Measurements from ENCODE around the gene NFX1. TPM values are rescaled to one million over a fixed set of nuclear protein-coding genes. Genes with fewer than 3 reads are reported as not detected.

Gene NFX1
- total RNA-seq, 2 experiments from 2014 or later: 46.3 to 48.1 TPM

DNA sequence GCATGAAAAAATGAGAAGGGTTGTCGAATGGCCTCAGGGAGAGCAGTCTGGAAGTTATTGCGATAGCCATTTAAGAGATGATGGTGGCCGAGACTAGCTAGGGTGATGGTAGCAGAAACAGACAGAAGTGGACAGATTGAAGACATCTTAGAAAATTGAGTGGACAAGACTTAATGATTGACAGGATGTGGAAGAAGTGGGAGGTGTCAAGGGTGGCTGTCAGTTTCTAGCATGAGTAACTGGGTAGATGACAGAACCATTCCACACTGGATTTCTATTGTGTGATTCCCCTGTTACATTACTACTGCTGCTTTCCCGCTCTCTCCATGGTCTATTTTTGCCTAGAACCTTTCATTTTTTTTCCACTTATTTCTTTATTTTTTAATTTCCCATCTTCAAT is 12.8 kb upstream of the NFX1 start:
- Mint-ChIP-seq H3K36me3 (peaks cover 67% of the 10 kb centered on the region), H3K4me1 (peaks cover 17% of the 10 kb centered on the region), H3K4me3 (no peak overlapping the region), H3K27ac (no peak overlapping the region), H3K27me3 (no peaks in the 10 kb centered on the region), H3K9me3 (ENCODE audit: low read depth) (no peaks in the 10 kb centered on the region)
- DNase-seq: no peak
- CTCF ChIA-PET: interaction anchor here (1.1 to 1.6 kb wide), 2 partner anchors 10 to 97 kb away, joined by 3 to 8 read pairs; no protein-coding TSS in a partner anchor
- ATAC-seq: no peak

DNA sequence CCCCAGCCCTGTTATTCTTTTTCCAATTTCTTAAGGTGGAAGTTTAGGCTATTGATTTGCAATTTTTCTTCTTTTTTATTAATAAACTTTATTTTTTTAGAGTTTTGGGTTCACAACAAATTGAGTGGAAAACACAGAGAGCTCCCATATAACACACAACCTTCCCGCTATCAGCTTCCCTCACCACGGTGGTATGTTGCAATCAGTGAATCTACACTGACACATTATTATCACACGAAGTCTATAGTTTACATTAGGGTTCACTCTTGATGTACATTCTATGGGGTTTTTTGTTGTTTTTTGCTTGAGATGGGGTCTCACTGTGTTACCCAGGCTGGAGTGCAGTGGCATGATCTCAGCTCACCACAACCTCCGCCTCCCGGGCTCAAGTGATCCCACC is 4.8 kb upstream of the NFX1 start:
- DNase-seq (no peak), ATAC-seq (no peak)
- Mint-ChIP-seq H3K36me3 (peaks cover 37% of the 10 kb centered on the region), H3K9me3 (ENCODE audit: low read depth) (no peaks in the 10 kb centered on the region), H3K27ac (peak overlapping the region; percentile 47), H3K4me3 (no peak overlapping the region), H3K4me1 (peaks cover 22% of the 10 kb centered on the region), H3K27me3 (peaks cover 2% of the 10 kb centered on the region)
- CTCF ChIA-PET: interaction anchor here (1.6 to 3.0 kb wide), 2 partner anchors 18 to 129 kb away, joined by 5 to 11 read pairs; no protein-coding TSS in a partner anchor

DNA sequence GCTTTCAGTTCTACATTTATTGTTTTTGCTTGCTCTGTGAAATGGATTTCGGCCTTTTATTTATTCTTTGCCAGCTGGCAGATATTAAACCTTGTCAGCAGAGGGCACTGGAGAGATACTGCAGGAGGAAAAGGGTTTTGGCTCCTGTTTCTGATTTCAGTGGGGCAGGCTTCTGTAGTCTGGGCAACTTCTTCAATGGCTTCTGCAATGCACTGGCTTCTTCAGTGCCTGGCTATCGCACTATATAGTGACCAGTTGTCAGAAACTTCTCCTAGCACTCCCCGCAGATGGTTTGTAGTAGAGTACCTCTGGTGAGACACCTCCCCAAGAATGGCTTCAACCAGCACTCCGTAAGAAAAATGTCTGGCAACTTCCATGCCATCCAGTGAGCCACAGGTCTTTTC is 3.2 kb upstream of the NFX1 start:
- no peak for ATAC-seq
- H3K36me3 Mint-ChIP-seq: peaks cover 33% of the 10 kb centered on the region
- H3K4me1 Mint-ChIP-seq: peaks cover 35% of the 10 kb centered on the region
- DNase-seq: peak; percentile 73
- peak overlapping the region; percentile 79 for H3K27ac Mint-ChIP-seq
- peaks cover 2% of the 10 kb centered on the region for H3K27me3 Mint-ChIP-seq
- H3K4me3 Mint-ChIP-seq: no peak overlapping the region
- CTCF ChIA-PET: interaction anchor here (0.6 to 3.0 kb wide), 16 partner anchors 9 to 261 kb away, joined by 3 to 12 read pairs (median 6); partner anchors contain the start of genes NOL6 and SPINK4
- no peaks in the 10 kb centered on the region for H3K9me3 Mint-ChIP-seq (ENCODE audit: low read depth)

DNA sequence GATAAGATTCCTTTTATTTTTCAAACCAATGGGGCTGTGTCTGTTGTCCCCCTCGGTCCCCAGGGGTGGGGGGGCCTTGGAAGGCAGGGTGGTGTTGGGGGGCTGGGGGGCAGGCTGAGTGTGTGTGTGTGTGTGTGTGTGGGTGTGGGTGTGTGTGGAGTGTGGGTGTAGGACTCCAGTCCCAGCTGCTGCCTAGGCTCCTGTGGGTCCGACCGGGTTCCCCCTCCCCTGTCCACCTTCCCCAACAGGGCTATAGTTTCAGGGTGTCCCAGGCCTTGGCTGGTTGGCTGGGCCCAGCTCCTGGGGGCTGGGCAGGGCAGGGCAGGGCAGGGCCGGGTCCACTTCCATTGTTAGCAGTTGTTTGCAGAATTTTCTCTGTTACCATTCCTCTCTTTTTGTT is 2.1 kb upstream of the NFX1 start:
- no peak for DNase-seq
- Mint-ChIP-seq H3K27me3 (peaks cover 2% of the 10 kb centered on the region), H3K4me1 (peaks cover 45% of the 10 kb centered on the region), H3K36me3 (peaks cover 33% of the 10 kb centered on the region), H3K4me3 (no peak overlapping the region), H3K9me3 (ENCODE audit: low read depth) (no peaks in the 10 kb centered on the region), H3K27ac (peak overlapping the region; percentile 70)
- CTCF ChIA-PET: interaction anchor here (1.5 to 3.0 kb wide), 6 partner anchors 16 to 178 kb away, joined by 4 to 12 read pairs (median 9); no protein-coding TSS in a partner anchor
- no peak for ATAC-seq

DNA sequence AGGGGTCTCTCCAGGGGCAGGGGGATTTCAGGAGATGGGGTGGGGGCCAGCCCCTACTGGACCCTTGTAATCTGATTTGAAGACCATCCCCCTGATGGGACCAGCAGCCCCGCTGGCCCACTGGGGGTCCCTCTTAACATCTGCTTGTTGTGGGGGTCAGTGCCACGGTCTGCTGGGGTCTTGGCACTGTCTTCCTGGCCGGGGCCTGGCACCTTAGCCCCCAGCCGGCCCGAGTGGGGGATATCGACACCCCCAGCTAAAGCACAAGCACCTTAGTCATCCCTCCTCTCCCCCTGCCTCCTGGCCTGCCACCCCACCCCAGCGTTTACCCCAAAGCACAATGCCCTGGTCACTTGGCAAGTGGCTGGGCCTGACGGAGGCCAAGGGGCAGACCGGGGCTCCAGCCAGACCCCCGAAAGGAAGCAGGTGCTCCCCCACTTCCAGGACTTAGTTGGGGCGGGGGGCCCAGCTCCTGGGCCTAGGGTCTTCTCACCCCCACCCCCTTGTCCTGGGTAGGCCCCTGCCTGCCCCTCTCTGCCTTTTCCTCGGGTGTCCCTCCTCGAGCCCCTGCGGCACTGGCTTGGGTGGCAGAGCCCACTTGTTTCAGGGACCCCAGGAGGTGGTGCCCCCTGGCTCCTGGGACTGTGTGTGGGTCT is 1.4 kb upstream of the NFX1 start:
- no peak overlapping the region for H3K4me3 Mint-ChIP-seq
- no peak for DNase-seq
- ATAC-seq: no peak
- peaks cover 2% of the 10 kb centered on the region for H3K27me3 Mint-ChIP-seq
- no peaks in the 10 kb centered on the region for H3K9me3 Mint-ChIP-seq (ENCODE audit: low read depth)
- H3K36me3 Mint-ChIP-seq: peaks cover 36% of the 10 kb centered on the region
- H3K4me1 Mint-ChIP-seq: peaks cover 49% of the 10 kb centered on the region
- CTCF ChIA-PET: interaction anchor here (2.2 kb wide), 1 partner anchor 17 kb away, joined by 9 read pairs; no protein-coding TSS in a partner anchor
- H3K27ac Mint-ChIP-seq: peak overlapping the region; percentile 100

DNA sequence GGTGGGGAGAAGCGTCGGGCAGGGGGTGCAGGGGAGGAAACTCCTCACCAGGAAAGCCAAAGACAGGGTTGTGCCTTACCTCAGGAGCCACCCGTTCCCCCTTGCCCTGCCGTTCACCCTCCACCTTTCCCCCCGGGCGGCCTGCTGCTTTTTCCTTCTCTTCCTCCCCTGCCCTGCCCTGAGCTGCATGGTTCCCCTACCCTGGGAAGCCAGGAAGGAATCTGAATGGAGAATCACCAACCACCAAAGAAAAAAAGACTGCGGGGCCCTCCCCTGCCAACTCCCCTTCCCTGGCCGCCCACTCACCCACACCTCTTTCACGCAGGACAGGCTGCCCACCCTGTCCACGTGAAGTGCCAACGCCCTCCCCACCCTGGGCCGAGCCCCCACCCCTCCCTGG is 820 bp upstream of the NFX1 start:
- H3K27ac Mint-ChIP-seq: peak overlapping the region; percentile 100
- CTCF ChIA-PET: interaction anchor here (0.6 to 1.1 kb wide), 6 partner anchors 13 to 524 kb away, joined by 3 to 11 read pairs (median 4); partner anchors contain the start of genes BAG1 and CHMP5
- peak; percentile 48 for DNase-seq
- ATAC-seq: no peak
- peak overlapping the region; percentile 98 for H3K4me3 Mint-ChIP-seq
- no peaks in the 10 kb centered on the region for H3K9me3 Mint-ChIP-seq (ENCODE audit: low read depth)
- H3K36me3 Mint-ChIP-seq: peaks cover 40% of the 10 kb centered on the region
- H3K27me3 Mint-ChIP-seq: peaks cover 2% of the 10 kb centered on the region
- peaks cover 53% of the 10 kb centered on the region for H3K4me1 Mint-ChIP-seq

GRCh38 chr9:33289936-33290246 is 425 bp upstream of the NFX1 start:
- no peak for ATAC-seq
- no peaks in the 10 kb centered on the region for H3K9me3 Mint-ChIP-seq (ENCODE audit: low read depth)
- peaks cover 40% of the 10 kb centered on the region for H3K36me3 Mint-ChIP-seq
- peaks cover 57% of the 10 kb centered on the region for H3K4me1 Mint-ChIP-seq
- H3K27me3 Mint-ChIP-seq: peaks cover 2% of the 10 kb centered on the region
- DNase-seq: no peak
- peak overlapping the region; percentile 100 for H3K27ac Mint-ChIP-seq
- CTCF ChIA-PET: interaction anchor here (0.6 to 1.1 kb wide), 10 partner anchors 11 to 524 kb away, joined by 3 to 11 read pairs (median 3); partner anchors contain the start of genes BAG1 and CHMP5
- peak overlapping the region; percentile 98 for H3K4me3 Mint-ChIP-seq

DNA sequence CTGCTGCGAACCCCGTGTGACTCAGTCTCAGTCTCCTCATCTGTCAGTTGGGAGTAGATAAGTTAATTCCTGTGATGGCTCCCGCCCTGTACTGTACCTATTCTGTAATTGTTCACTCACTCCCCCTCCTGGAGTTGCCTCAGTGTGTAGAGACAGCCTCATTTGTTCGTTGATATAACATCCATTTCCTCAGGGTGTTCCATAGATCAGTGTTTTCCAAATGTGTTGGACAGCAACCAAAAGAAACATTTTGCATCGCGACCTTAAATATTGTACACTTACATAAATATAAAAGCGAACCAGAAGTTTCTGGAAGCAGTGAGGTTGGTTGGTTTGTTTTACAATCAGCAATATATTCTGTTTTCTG is 698 bp downstream of the NFX1 start:
- H3K4me3 Mint-ChIP-seq: peak overlapping the region; percentile 98
- DNase-seq: no peak
- peaks cover 62% of the 10 kb centered on the region for H3K4me1 Mint-ChIP-seq
- CTCF ChIA-PET: interaction anchor here (0.9 to 1.1 kb wide), 2 partner anchors 10 to 126 kb away, joined by 3 read pairs; no protein-coding TSS in a partner anchor
- peaks cover 2% of the 10 kb centered on the region for H3K27me3 Mint-ChIP-seq
- peak overlapping the region; percentile 100 for H3K27ac Mint-ChIP-seq
- peaks cover 44% of the 10 kb centered on the region for H3K36me3 Mint-ChIP-seq
- ATAC-seq: no peak
- no peaks in the 10 kb centered on the region for H3K9me3 Mint-ChIP-seq (ENCODE audit: low read depth)

DNA sequence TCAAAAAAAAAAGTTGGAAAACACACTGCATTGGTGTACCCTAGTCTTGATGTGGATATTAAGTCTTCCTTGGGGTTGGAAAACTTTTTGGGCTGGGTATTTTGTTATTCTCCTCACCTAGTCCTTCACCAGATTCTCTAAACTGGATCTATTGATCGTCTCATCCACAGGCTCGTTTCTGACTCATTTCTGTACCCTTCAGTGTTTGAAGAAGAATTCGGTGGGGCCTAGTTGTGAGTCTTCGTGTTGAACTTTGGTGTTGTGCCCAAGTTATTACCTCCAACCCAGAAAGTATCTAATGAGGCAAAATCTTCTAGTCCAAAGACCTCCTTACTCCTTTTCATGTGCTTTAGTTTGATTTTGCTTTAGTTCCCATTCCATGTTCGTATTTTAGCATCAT is 1.6 kb downstream of the NFX1 start:
- Mint-ChIP-seq H3K27ac (peak overlapping the region; percentile 100), H3K4me3 (peak overlapping the region; percentile 98), H3K9me3 (ENCODE audit: low read depth) (no peaks in the 10 kb centered on the region), H3K4me1 (peaks cover 64% of the 10 kb centered on the region), H3K36me3 (peaks cover 50% of the 10 kb centered on the region), H3K27me3 (peaks cover 2% of the 10 kb centered on the region)
- CTCF ChIA-PET: no interaction called here
- no peak for ATAC-seq
- no peak for DNase-seq

DNA sequence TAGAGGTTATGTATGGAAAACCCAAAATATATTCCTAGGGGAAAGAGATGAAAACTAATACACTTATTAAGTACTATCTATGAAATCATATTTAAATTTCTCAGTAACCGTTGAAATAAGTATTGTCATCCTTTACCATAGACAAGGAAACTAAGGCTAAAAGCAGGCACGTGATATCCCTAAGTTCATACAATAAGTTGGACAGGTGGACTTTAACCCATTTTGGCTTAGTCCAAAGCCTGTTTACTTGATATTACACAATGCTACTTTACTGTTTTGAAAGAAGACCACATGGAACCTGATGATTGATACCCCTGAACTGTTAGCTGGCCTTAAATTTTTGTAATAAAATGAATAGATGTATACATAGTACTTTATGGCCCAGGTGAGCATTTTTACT is 3.5 kb downstream of the NFX1 start:
- CTCF ChIA-PET: no interaction called here
- no peak for ATAC-seq
- H3K27ac Mint-ChIP-seq: peak overlapping the region; percentile 16

DNA sequence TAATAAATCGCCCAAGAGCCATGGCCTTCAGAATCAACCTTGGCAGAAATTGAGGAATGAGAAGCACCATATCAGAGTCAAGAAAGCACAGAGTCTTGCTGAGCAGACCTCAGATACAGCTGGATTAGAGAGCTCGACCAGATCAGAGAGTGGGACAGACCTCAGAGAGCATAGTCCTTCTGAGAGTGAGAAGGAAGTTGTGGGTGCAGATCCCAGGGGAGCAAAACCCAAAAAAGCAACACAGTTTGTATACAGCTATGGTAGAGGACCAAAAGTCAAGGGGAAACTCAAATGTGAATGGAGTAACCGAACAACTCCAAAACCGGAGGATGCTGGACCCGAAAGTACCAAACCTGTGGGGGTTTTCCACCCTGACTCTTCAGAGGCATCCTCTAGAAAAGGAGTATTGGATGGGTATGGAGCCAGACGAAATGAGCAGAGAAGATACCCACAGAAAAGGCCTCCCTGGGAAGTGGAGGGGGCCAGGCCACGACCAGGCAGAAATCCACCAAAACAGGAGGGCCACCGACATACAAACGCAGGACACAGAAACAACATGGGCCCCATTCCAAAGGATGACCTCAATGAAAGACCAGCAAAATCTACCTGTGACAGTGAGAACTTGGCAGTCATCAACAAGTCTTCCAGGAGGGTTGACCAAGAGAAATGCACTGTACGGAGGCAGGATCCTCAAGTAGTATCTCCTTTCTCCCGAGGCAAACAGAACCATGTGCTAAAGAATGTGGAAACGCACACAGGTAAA is 4.5 kb downstream of the NFX1 start:
- H3K36me3 Mint-ChIP-seq: peaks cover 74% of the 10 kb centered on the region
- ATAC-seq: no peak
- no peak for DNase-seq
- H3K27me3 Mint-ChIP-seq: peaks cover 2% of the 10 kb centered on the region
- no peak overlapping the region for H3K4me3 Mint-ChIP-seq
- peak overlapping the region; percentile 56 for H3K27ac Mint-ChIP-seq
- peaks cover 82% of the 10 kb centered on the region for H3K4me1 Mint-ChIP-seq
- H3K9me3 Mint-ChIP-seq (ENCODE audit: low read depth): no peaks in the 10 kb centered on the region
- CTCF ChIA-PET: no interaction called here

More for the DNA sequence above, 3.5 kb downstream of the NFX1 start:
- Mint-ChIP-seq H3K4me3 (no peak overlapping the region), H3K27me3 (peaks cover 2% of the 10 kb centered on the region), H3K9me3 (ENCODE audit: low read depth) (no peaks in the 10 kb centered on the region), H3K36me3 (peaks cover 64% of the 10 kb centered on the region), H3K4me1 (peaks cover 75% of the 10 kb centered on the region)
- no peak for DNase-seq

DNA sequence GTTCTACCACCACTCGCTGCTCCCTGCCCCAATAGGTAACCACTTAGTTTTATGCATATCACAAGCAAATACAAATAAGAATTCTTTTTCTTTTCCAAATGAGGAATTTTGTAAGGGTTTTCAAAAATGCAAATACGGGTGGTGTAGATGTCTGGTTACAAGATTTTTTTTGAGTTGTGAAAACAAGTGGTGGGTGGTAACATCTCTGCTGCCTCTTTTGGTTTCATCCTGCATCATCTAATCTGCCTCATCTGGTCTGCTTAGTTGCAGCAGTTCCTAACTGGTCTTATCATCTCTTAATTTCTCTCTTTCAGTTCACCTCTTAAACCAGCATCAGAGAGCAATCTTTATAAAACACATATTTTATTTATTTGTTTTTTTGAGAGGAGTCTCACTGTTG is 5.3 kb downstream of the NFX1 start:
- CTCF ChIA-PET: interaction anchor here (2.1 kb wide), 1 partner anchor 9 kb away, joined by 4 read pairs; no protein-coding TSS in a partner anchor
- Mint-ChIP-seq H3K4me3 (peak overlapping the region; percentile 10), H3K27me3 (no peaks in the 10 kb centered on the region), H3K36me3 (peaks cover 72% of the 10 kb centered on the region), H3K4me1 (peaks cover 84% of the 10 kb centered on the region), H3K9me3 (ENCODE audit: low read depth) (no peaks in the 10 kb centered on the region), H3K27ac (peak overlapping the region; percentile 74)
- ATAC-seq: peak; percentile 35
- no peak for DNase-seq

DNA sequence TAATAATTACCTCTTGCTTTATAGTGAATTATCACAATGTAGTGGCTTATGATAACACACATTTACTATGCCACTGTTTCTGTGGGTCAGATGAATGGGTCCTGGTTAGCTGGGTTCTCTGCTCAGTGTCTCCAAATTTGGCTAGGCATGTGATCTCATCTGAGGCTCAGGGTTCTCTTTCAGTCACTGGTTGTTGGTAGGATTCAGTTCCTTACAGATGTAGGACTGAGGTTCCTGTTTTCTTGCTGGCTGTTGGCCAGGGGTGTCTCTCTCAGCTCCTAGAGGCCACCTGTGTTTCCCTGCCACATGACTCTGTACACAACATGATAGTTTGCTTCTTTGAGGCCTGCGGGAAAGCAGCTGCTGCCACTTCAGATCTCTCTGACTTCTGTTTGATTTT is 7.1 kb downstream of the NFX1 start:
- Mint-ChIP-seq H3K27ac (peak overlapping the region; percentile 61), H3K4me3 (peak overlapping the region; percentile 1), H3K36me3 (peaks cover 69% of the 10 kb centered on the region), H3K27me3 (no peaks in the 10 kb centered on the region), H3K9me3 (ENCODE audit: low read depth) (no peaks in the 10 kb centered on the region), H3K4me1 (peaks cover 74% of the 10 kb centered on the region)
- DNase-seq (no peak), ATAC-seq (no peak)
- CTCF ChIA-PET: interaction anchor here (0.8 to 2.1 kb wide), 5 partner anchors 11 to 169 kb away, joined by 3 to 4 read pairs (median 3); no protein-coding TSS in a partner anchor

Data from activated CD8-positive, alpha-beta memory T cell treated with anti-CD3 and anti-CD28 coated beads, Interleukin-2, amount 10 ng/mL, durations not matched to agents 7 days and 5 days (primary cell).